ENCODE results near the gene STRN.

- TF ChIP-seq, protein P1, sequence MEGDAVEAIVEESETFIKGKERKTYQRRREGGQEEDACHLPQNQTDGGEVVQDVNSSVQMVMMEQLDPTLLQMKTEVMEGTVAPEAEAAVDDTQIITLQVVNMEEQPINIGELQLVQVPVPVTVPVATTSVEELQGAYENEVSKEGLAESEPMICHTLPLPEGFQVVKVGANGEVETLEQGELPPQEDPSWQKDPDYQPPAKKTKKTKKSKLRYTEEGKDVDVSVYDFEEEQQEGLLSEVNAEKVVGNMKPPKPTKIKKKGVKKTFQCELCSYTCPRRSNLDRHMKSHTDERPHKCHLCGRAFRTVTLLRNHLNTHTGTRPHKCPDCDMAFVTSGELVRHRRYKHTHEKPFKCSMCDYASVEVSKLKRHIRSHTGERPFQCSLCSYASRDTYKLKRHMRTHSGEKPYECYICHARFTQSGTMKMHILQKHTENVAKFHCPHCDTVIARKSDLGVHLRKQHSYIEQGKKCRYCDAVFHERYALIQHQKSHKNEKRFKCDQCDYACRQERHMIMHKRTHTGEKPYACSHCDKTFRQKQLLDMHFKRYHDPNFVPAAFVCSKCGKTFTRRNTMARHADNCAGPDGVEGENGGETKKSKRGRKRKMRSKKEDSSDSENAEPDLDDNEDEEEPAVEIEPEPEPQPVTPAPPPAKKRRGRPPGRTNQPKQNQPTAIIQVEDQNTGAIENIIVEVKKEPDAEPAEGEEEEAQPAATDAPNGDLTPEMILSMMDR (IDR thresholded peaks at IDR 0.05) = no peak
- TF ChIP-seq ZFX (IDR thresholded peaks at IDR 0.05; ENCODE audit: borderline replicate concordance) = no peak
Measured at GRCh38 chr2:36952748-36953197, 13.6 kb downstream of the STRN start.
